HPDE6-E6E7 (cell line): Measurements from ENCODE around the gene FUT1.

Experiments used
- DNase-seq: peaks from one replicate; pipeline ENCODE4 v3.0.0; 2011; ENCODE audit warnings: missing footprints; ENCODE audit errors: extremely low spot score

FUT1 gene

DNA sequence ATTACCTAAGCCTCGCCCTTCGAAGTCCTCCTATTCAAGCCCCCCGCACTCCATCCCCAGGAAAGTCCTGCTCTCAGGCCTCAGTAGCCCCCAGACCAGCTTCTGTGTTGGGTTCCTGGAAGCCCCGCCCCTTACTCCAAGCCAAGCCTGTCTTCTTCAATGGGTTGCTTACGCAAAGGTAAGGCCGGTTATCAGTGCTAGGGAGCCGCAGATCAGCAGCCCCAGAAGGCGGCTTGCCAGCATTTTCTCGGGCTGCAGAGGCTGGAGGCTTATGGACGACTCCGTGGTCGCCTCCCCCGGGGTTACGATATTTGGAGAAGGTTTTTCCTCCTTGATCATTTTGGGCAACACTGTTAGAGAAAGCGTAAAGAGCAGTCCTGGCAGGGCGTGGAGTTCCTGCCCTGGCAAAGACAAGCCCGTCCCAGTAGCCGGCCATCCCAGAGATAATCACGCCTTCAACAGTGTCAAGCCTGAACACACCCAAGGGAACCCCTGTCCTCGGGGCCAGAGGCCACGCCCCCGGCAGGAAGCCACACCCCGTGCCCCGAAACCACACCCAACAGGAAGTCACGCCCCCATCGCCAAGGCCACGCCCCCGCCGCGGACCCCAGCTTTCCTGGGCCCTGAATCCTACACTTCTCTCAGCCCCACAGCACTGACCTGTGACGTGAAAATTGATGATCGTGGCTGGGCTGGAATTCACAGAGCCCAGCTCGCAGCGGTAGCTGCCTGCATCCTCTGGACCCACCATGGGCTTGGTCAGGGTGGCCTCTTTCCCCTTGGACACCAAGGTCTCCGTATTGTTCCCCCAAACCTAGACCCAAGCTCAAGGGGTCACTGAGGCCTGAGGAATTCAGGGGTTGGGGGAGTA lies 11.1 kb downstream of the FUT1 start:
- DNase-seq, result no peak

DNA sequence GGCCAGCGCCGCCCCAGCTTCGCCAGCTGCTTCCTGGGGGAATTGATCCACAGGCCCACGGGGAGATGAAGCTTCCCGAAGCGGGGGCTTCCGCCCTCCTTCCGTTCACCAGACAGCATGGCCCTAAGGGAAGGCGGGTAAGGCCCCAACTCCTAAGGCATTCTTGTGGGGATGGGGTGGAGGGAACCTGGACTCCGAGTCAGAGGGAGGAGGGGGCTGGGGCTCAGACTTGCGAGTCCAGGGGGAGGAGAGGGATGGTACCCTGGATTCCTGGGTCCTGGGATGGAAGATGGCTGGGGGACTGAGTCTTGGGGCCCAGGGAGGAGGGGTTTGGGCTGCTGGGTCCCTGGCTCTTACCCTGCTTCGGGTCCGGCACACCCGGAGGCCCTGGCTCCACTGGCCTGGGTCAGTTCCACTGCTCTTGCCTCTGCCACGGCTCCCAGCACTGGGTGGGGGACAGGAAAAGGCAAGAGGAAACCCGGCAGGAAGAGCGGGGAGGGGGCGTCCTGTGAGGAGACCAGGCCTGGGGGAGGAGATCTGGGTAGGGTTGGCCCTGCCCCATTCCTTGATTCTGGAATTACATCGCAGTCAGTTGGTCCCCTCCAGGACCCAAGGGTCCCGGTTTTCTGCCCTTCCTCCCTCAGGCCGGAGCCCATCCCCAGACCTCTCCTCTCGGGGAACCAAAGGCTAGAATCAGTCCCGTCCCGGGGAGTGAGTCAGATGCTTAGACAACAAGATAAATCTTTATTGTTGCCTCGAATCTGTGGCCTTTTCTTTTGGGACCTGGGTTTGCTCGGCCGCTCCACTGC lies 12.1 kb downstream of the FUT1 start, which contains the start of gene RASIP1:
RASIP1 (minus strand) TSS at position 447 of the 809 bp plus-strand sequence; CDS start at position 119, 328 bp downstream.
- DNase-seq, result no peak

DNA sequence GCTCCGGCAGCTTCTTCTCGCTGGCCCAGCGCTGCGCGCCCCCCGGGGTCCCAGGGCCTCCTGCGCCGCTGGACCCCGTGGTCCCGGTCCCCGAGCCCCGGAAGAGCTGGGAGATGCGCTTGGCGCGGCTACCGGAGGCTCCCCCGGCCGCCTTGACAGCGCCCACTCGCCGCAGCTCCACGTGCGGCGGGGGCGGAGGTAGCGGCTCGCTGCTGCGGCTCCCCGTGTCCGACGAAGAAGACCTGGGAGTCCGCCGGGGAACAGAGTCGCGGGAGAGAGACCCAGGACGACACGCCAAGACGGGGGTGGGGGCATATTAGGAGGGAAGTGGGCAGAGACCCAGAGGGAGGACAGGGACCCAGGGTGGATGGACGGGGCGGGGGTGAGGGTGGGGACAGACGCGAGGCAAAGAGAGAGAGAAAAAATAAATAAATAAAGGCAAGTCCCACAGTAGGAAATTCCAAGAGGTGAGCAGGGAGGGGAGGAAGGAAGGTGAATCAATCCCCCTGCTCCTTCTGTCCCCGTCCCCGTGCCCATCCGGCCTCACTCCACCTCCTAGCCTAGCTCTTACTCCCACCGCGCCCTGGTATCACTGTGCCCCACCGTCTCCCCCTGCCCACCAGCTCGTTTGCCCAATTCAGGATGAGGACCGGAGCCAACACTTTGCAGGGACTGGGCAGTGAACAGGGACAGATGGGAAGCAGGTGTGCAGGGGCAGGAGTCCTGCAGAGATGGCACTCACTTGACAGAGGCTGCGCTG lies 12.9 kb downstream of the FUT1 start:
- DNase-seq, result no peak

DNA sequence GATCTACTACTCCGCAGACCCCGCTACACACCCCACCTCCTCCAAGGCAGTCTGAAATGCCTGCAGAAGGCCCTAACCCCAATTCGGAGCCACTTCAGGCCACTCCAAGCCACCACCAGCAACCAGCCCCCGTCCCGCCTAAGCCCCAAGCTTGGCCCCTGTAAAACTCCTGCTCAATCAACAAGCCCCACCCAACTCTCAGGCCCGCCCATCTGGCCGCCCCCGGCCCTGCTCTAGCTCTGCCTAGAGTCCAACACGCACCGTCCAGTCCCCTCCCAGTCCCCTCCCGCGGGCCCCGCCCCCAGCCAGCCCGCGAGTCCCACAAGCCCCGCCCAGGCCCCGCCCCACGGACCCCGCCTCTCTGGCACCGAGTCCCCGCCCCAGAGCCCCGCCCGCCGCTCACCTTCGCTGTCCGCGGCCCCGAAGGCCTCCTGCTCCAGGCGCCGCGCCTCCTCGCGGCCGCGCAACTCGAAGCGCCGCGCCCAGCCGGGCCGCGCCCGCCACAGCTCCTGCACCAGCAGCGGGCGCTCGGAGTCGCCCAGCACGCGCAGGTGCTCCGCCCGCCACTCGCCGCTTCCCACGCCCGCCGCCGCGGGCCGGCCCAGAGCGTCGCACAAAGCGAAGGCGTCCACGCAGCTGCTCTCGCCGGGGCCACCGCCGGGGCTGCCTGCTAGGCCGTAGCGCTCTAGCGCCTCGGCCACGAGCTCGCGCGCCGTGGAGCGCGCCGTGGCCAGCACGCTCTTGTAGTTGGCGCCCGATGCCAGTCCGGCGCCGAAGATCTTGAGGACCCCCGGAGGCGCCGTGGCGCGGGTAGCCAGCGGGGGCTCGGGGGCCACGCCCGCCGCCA lies 13.7 kb downstream of the FUT1 start:
- DNase-seq, result peak; percentile 91

DNA sequence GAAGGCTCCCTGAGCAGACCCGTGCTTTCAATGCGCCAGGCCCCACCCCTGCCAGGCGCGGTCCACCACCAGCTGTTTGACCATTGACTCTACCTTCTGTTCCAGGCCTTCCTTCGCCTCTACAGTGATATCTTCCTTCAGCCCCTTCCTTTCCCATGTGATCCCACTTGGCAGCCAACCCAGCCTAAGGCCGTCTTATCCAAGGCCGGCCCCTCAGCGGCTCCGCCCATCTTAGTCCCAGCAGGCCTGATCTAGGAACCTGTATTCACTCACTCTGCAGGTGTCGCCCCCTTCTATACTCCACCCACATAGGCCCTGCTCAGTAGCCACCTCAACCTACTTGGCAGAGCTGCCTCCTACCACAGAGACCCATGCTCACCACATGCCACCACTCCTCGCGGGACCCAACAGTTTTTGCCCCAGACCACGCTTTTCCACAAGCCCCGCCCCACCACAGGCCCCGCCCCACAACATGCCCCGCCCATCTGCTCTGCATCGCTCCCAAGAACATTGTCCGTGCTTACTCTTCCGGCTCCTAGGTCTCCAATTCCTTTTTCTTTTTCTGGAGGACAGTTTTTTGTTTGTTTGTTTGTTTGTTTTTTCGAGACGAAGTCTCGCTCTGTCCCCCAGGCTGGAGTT lies 15.0 kb downstream of the FUT1 start:
- DNase-seq, result no peak

DNA sequence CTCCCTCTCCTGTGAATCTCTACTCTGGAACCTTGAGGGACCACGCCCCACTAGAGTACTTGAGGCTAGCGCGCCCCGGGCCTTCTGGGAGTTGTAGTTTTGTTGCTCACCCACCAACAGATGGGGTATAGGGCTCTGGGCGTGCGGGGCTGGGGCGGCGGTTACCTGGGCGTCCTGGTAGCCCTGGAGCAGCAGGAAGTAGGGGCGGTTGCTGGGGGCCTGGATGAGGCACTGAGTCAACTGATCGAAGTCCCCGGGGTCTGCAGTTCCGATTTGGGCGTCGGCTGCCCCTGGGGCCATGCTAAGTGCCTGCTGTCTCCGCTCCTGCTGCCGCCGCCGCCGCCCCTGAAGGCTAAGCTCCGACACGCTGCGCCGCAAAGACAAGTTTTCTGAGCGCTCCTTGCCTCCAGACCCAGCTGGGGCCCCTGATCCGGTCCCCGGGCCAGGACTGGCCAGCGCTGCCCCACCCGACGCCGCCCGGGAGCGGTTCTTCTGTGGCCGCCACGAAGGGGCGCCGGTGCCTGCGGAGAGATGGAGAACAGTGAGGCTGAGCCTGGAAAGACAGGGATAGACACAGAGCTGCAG lies 17.3 kb downstream of the FUT1 start:
- DNase-seq, result no peak

DNA sequence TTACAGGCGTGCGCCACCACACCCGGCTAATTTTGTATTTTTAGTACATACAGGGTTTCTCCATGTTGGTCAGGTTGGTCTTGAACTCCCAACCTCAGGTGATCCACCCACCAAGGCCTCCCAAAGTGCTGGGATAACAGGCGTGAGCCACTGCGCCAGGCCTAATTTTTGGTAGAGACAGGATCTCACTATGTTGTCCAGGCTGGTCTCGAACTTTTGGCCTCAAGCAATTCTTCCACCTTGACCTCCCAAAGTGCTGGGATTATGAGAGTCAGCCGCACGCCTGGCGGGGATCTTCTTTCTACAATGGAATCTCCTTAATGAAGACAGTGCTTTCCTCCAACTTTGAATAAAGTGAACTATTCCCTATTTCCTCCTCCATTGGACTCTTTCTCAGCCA lies 17.8 kb downstream of the FUT1 start:
- no peak for DNase-seq

DNA sequence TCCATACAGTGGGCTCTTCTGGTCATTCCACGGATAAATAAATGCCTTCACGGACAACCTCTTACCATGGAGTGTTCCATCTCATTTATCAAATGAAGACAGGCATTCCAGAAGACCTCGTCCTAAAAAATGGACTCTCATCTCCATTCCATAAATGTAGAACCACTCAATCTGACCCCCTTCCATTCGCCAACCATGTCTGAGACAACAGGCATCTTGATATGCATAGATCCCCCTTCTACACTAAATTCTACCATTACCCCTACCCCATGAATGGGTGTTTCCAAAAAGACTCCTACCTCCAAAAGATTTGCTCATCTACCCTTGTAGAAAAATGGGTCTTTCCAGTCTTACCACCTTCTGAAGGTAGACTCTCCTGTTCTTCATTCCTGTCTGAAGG lies 21.0 kb downstream of the FUT1 start:
- DNase-seq, result no peak

DNA sequence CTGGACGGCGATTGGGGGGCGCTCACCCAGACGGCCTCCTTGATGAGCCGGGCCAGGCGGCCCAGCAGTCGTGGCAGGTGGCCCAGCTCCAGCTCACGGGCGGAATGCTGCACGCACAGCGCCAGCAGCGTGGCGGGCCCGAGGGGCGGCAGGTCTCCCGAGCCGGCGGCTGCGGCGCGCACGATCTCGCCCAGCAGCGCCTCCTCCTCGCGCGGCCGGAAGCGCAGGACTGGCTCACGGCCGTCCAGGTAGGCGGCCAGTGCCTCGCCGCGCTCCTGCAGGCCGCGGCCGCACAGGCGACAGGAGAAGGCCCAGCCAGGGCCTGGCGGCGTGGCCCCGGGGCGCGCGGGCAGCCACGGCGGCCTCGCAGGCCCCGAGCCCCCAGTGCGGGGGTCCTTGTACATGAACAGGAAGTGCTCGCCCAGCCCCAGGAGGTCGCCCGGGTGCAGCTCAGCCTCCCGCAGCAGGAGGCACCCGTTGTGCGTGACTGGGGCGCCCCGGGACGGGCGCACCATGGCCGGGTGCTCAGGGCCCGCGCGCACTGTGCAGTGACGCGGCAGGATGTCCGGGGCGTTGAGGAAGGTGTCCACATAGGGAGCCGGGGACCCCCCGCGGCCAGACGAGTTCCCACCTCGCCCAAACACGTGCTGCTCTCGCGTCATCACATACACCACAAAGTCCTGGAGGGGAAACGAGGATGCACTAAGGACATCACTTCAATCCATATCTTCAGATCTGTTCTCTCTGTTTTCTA lies 23.4 kb downstream of the FUT1 start:
- DNase-seq, result no peak

DNA sequence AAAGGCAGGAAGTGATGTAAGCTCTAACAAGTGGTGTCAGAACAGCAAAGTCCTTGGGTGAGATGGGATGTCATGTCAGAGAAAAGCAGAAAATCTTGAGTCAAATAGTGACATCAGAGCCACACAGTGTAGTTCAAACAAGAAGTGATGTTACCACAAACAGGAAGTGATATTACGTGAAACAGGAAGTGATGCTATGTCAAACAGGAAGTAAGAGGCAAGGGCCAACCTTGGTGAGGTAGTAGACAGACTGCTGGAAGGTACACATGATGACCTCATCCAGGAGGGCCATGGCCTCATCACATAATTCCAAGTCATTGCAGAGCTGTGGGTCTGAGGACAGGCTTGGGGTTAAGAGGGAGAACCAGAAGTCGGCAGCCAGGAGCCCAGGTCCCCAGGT lies 25.9 kb downstream of the FUT1 start:
- no peak for DNase-seq

DNA sequence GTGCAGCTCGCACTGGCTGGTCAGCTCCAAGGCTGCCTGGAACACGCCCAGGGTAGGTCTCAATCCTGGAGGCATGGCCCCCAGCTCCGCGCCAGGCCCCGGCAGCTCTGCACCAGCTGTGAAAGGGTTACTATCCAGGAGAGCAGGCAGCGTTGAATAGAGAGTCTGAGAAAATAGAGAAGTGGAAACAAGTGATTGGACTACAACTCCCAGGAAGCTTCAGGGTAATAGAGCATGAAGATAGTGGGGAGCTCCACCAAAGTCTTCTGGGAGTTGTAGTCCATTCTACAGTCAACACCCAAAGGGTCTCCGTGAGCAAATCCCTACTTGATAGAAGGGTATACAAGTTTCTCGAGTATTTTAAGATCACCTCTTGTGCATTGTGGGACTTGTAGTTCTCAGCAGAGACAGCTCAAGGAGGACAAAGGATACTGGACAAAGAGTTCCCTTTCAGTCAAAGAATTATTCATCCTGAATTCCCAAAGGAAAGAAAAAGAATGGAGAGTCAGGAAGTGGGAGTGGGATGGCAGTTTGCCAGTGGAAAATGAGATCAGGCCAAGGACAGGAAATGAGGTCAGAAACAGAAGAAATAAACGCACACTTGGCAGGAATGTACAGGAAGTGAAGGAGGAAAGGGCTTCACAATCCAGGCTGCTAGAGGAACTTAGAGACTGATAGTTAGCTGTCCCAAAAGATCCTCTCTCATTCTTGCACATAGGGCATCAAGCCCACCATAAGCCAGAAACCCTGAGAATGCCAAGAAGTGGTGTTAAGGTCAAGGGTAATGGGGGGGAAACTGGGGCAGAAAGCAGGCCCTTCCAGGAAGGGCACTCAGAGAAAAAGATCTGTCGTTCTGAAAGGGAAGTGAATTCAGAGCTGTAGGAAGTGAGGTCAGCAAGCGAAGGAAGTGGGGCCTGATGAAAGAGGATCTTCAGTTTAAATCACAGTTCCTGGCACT lies 27.4 kb downstream of the FUT1 start:
- DNase-seq, result no peak

DNA sequence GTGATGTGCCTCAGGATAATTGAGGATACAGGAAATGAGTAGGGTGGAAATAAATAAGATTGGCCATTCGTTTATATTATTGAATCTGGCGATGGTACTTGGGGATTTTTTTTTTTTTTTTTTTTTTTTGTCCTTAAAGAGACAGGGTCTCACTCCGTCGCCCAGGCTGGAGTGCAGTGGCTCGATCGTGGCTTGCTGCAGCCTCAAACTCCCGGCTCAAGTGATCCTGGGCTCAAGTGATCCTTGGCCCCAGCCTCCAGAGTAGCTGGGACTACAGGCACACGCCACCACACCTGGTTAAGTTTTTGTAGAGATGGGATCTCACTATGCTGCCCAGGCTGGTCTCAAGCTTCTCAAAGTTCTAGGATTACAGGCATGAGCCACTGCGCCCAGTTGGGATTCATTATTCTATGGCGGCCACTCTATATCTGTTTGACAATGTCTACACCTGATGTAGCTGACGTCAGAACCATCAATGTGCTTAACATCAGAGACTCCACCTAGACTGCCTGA lies 30.2 kb downstream of the FUT1 start:
- no peak for DNase-seq

DNA sequence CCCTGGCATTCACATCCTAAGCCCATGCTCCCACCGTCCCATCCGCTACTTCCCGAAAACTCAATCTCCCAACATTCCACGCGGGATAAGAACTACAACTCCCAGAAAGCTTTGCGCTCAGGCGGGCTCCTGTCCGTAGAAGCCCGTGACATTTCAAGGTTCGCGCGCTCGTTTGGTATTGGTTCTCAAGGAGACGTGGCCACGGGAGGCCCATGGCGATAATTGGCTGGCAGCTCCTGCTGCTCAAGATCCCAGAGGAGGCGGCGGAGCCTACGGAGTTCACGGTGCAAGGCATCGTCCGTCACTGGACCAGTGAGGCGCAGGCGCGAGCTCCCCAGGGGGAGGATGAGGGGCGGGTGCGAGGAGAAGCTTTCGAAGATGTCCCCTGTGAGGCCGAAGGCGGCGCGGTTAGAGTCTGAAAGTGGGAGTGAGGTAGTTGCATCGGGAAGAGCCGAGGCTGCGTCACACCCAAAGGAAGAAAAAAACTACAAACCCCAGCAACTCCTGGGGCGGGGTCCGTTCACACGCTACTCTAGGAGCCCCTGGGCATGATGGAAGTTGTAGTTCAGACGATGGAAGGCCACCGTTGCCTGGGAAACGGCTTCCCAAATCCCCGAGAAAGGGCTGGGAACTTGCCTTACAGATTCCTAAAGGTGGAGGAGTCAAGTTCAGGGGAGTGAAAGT lies 31.7 kb downstream of the FUT1 start:
- peak; percentile 75 for DNase-seq

DNA sequence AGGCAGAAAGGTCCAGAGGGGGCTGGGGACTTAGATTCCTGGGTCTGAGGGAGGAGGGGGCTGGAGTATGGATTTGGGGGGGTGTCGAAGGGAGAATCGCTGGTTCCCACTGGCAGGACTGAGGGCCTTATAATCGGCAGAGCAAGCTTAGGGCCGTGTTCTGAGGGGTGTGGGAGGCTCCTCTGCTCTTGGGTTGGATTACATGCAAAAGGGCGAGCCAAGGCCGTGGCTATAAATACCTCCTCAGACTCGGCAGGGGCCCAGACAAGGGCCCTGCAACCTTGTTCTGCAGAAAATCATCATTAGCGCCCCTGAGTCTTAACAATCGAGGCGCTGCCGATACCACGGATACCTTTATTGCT lies 32.2 kb downstream of the FUT1 start:
- no peak for DNase-seq

DNA sequence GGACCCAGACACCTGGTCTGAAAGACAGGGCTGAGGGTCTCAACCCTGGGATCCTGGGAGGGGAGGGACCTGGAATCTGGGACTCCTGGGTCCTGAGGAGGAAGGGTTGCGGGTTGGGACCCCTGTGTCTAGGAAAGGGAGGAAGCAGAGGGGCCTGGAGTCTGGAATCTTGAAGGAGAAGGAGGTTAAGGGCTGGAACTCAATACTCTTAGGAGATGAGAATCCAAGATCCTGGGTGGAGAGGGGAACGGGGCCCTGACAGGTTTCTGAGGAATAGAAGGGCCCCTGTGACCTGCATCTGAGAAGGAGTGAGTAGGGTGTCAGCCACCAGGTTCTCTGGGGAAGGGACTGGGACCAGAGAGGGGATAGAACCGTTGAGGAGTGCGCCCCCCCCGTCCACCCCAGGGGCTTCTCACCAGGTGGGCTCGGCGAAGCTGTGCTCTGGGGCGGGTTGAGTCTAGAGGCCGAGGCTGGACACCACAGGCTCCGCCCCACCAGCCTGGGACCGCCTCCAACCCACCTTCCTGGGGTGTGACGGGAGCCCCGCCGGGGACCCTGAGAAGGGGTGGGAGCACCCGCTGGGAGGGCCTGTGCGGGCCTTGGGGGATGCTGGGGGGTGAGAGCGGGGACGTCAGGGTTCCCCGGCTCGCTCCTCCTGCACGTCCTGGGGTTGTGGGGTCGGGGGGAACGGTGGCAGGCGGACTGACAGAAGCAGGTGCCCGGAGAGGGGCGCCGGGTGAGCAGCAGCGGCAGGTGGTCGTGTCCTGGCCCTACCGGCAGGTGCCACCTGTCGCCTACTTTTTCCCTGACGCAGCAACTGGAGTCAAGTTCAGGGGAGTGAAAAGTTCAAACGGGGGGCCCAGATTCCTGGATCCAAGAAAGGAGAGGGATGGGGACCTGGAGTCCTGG lies 32.9 kb downstream of the FUT1 start, which contains the start of gene MAMSTR:
MAMSTR (minus strand) TSS at position 463 of the 909 bp plus-strand sequence. CDS start 694 bp downstream, outside the sequence.
- no peak for DNase-seq

DNA sequence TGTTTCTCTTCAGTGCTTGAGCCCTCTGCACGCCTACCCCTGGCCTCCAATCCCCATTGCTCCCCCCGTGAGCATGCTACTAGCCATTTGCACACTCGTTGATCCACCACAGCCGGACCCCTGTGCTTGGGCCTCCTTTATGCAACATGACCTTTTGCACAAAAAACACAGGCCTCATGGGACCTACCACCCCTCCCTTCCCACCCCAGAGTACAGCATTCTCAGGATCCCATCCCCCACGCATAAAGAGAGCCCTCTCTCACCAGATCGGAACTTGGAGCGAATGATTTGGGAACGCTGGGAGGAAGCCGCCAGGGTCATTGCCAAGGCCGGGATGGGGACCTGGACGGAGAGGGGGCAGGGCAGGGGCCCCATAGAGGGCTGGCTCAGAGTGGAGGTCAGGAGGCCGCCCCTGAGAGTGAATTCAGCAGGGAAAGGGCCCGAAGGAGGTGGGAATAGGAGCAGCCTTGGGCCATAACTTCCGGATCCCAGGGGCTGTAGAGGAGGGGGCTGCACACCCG lies 33.7 kb downstream of the FUT1 start:
- DNase-seq, result no peak
